ENCODE measurements around the gene MPDU1. TPM values are rescaled to one million over a fixed set of nuclear protein-coding genes. Genes with fewer than 3 reads are reported as not detected.

The MPDU1 gene
- total RNA-seq, 4 donors from 2014 or later, result 86.5 to 144 (median 122) TPM

DNA sequence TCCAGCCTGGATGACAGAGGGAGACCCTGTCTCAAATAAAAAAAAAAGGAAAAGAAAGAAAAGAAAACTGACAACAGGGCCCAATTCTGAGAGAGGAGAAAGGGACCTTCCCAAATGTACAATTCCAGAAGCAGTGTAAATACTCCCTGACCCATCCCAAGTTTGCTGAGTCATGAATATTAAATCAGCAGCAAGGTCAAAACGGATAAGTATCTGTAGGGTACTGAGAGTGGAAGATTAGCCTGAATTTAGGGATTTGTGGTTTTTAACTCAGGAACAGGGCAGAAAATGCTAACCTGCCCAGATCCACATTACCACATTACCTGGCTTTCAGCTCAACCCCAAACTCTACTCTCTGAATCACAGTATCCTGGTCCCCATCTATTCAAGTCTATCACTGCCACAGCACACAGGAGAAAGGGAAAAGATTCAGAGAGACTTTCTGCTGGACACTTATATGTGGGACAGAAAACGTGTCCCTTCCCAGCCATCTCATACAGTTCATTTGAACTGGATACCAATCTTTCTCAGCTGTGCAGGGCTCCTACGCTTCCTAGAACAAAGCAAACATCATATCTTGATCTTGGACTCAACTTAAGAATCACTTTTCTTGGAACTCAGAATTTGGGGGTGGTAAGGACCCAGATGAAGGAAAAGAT is 28.1 kb downstream of the MPDU1 start:
- no peak for ATAC-seq (ENCODE audit: low FRiP score)
- TF ChIP-seq, protein P1, sequence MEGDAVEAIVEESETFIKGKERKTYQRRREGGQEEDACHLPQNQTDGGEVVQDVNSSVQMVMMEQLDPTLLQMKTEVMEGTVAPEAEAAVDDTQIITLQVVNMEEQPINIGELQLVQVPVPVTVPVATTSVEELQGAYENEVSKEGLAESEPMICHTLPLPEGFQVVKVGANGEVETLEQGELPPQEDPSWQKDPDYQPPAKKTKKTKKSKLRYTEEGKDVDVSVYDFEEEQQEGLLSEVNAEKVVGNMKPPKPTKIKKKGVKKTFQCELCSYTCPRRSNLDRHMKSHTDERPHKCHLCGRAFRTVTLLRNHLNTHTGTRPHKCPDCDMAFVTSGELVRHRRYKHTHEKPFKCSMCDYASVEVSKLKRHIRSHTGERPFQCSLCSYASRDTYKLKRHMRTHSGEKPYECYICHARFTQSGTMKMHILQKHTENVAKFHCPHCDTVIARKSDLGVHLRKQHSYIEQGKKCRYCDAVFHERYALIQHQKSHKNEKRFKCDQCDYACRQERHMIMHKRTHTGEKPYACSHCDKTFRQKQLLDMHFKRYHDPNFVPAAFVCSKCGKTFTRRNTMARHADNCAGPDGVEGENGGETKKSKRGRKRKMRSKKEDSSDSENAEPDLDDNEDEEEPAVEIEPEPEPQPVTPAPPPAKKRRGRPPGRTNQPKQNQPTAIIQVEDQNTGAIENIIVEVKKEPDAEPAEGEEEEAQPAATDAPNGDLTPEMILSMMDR (IDR thresholded peaks at IDR 0.05), result no peak
- no peak for DNase-seq (ENCODE audit: low spot score)

DNA sequence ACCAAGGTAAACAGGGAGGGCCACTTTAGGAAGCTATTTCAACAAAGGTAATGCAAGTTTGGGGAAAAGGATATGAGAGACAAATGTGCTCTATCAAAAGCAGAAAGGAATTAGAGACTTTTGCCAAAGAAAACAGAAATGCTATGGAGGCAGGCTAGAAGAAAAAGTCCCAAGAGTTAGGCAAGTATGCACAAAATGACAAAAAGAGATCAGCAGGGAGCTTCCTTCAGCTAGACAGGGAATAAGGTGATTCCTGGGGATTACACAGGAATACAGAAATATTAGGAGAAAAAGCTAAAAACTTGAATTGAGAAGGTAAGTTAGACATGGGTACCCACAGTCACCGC is 28.6 kb downstream of the MPDU1 start:
- no peak for ATAC-seq (ENCODE audit: low FRiP score)
- no peak for DNase-seq (ENCODE audit: low spot score)
- TF ChIP-seq, protein P1 (IDR thresholded peaks at IDR 0.05), result no peak

DNA sequence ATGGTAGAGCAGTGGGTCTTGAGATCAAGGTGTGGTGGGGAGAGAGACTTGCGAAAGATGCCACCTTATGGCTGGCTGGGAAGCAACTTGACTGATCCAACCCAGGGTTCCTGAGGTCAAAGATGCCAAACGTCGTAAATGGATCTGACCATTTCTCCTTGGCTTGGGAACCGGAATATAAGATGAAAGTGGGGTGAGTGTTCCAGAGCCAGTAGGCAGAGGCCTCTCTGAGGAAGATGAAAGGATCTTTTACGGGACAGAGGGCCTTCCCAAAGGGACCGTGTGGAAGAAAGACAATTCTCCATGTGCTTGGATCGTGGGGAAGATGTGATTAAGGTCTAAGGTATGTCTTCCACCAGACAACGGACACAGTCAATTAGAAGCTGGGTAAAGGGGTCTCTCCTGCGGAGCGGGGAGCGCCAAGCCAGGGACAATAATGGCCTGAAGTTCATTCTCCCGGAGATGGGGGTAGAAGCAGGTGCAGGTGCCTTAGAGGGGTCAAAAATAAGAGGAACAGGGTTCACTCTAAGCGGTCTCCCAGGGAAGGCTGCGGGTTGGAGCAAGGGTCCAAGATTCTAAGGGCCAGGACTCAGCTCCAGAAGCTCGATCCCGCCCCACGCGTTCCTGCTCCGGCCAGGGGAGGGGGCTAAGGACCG is 30.2 kb downstream of the MPDU1 start:
- ATAC-seq (ENCODE audit: low FRiP score), result peak; percentile 1
- DNase-seq (ENCODE audit: low spot score), result no peak
- TF ChIP-seq, protein P1 (IDR thresholded peaks at IDR 0.05), result no peak

DNA sequence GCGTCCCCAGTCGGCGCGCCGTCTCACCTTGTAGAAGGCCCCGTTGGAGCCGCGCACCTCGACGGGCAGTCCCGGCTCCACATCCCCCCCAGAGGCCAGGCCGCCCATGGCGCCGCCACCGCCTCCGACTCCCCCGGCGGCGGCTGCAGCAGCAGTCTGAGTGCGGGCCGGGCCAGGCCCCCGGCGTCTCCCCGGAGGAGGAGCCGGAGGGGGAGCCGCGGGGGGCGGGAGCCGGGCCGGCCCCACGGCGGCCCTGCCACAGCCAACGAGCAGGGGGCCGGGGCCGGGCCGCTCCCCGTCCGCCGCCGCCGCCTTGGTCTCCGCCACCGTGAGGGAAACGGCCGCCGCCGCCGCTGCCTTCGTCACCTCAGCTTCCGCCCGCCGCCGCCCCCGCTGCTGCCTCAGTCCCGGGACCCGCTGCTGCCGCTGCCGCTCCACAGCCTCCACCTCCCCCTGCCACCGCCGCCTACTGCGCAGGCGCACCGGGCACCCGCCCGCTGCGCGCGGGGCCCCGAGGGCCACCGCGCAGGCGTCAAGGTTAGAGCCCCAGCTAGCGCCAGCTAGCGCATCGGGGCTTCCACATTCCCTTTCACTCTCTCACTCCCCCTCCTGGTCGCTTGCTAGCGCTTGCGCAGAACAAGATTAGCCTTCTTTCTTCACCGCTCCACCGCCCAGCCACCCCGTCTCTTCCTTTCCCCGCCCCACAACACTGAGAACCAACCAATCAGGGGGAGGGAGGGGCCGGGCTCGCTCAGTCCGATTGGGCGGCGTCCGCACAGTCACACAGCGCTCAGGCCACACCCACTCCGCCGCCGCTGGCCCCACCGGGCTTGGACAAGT is 31.0 kb downstream of the MPDU1 start, which contains the start of gene FXR2:
TSS of gene FXR2 (minus strand) at position 473 of the 840 bp plus-strand sequence. CDS start at position 108, 365 bp downstream.
- TF ChIP-seq, protein P1 (IDR thresholded peaks at IDR 0.05), result no peak
- peak; percentile 99 for ATAC-seq (ENCODE audit: low FRiP score)
- DNase-seq (ENCODE audit: low spot score), result peak; percentile 93

DNA sequence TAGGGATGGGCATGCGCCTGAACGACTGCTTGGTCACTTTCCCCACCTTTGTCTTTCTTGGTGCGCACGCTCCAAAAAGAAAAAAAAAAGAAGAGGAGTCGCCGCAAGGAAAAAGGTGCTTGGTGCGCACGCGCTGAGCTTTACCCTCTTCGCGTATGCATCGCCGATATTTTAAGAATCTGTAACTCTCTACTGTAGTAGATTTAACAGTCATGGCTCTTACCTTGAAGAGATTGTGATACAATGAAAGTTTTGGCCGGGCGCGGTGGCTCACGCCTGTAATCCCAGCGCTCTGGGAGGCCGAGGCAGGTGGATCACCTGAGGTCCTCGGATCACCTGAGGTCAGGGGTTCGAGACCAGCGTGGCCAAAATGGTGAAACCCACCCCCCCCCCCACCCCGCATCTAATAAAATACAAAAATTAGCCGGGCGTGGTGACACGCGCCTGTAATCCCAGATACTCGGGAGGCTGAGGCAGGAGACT is 31.7 kb downstream of the MPDU1 start:
- DNase-seq (ENCODE audit: low spot score), result no peak
- TF ChIP-seq, protein P1 (IDR thresholded peaks at IDR 0.05), result no peak
- ATAC-seq (ENCODE audit: low FRiP score), result no peak

DNA sequence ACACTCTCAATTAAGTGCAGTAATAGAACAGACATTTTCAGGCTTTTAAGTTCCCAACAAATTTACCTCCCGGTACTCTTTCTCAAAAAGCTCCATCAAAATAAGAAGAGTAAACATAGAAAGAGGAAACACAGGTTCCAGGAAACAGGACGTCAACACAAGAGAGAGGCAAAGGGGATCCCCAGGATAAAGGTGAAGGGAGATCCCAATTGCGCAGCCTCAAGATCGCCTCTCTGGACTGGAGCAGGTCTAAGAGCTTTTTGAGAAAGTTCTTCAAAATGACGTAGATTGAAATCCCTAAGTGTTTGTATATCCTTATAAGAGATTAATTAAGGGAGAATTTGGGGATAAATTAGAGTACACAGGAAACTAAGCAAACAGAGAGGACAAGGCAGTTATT is 35.0 kb downstream of the MPDU1 start:
- no peak for DNase-seq (ENCODE audit: low spot score)
- TF ChIP-seq, protein P1 (IDR thresholded peaks at IDR 0.05), result no peak
- no peak for ATAC-seq (ENCODE audit: low FRiP score)
